LNCaP clone FGC (cell line): Measurements from ENCODE around the gene MBNL1.
"Not testable (repeated sequence)": the region's sequence is repeated elsewhere in the genome, so short reads cannot be mapped to it uniquely, and the experiment has no call there.

Source experiments
- DNase-seq: peaks from one replicate; pipeline ENCODE4 v3.0.0-alpha.2; 2011; ENCODE audit warnings: low read depth
- H3K4me3 ChIP-seq: 2 replicates; pipeline ENCODE4 v1.5.1; 2011; ENCODE audit warnings: mild to moderate bottlenecking, low read depth, low read length, control low read depth
- TF ChIP-seq, protein P1 (sequence below): IDR thresholded peaks from 2 replicates; pipeline ENCODE4 v1.5.1; 2012; ENCODE audit warnings: mild to moderate bottlenecking; ENCODE audit not compliant: control insufficient read depth, insufficient read depth; ENCODE audit errors: extremely low read depth

MBNL1 gene

DNA sequence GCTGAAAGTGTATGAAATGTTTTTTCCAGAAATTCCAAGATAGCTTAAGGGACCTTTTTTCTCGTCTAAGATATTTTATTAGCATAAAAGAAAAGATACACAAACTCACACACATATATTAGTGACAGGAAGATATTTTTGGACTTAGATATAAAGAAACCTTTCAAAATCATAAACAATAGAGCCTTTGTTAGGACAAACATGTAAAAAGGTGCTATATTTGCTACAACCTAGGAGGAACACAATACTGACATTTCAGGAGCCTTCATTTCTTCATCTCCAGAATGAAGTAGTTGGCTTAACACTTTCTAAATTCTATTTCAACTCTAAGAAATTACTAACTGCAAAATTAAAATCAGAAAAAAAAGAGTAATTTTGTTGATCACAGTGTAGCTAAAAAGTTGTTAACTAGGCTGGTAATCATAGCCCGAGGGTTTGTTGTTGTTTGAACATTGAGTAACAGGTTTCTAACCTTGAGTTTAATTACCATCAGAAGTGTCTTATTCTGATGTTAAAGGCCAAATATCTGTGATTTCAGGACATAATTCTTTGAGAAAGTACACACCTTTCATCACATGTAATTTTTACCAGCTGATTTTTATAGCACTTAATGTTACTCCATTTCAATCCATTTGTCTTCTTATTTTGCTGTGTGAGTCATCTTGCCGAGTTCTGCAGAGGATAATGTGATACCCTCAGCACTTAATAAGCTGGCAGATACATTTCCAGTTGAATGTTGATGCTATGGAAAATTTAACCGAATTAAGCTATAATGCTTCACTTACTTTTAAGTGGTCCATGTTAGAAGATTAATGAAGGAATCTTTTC lies 97.3 kb downstream of the MBNL1 start:
- DNase-seq: no peak
- no peak overlapping the region for H3K4me3 ChIP-seq
- TF ChIP-seq, protein P1, sequence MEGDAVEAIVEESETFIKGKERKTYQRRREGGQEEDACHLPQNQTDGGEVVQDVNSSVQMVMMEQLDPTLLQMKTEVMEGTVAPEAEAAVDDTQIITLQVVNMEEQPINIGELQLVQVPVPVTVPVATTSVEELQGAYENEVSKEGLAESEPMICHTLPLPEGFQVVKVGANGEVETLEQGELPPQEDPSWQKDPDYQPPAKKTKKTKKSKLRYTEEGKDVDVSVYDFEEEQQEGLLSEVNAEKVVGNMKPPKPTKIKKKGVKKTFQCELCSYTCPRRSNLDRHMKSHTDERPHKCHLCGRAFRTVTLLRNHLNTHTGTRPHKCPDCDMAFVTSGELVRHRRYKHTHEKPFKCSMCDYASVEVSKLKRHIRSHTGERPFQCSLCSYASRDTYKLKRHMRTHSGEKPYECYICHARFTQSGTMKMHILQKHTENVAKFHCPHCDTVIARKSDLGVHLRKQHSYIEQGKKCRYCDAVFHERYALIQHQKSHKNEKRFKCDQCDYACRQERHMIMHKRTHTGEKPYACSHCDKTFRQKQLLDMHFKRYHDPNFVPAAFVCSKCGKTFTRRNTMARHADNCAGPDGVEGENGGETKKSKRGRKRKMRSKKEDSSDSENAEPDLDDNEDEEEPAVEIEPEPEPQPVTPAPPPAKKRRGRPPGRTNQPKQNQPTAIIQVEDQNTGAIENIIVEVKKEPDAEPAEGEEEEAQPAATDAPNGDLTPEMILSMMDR: no peak

GRCh38 chr3:152367192-152367591 lies 98.5 kb downstream of the MBNL1 start:
- H3K4me3 ChIP-seq, DNase-seq: not testable (repeated sequence)

GRCh38 chr3:152372633-152373032 lies 103.9 kb downstream of the MBNL1 start:
- H3K4me3 ChIP-seq, DNase-seq: not testable (repeated sequence)

GRCh38 chr3:152373379-152373778 lies 104.7 kb downstream of the MBNL1 start:
- TF ChIP-seq, protein P1: no peak
- DNase-seq: no peak
- H3K4me3 ChIP-seq: no peak overlapping the region

DNA sequence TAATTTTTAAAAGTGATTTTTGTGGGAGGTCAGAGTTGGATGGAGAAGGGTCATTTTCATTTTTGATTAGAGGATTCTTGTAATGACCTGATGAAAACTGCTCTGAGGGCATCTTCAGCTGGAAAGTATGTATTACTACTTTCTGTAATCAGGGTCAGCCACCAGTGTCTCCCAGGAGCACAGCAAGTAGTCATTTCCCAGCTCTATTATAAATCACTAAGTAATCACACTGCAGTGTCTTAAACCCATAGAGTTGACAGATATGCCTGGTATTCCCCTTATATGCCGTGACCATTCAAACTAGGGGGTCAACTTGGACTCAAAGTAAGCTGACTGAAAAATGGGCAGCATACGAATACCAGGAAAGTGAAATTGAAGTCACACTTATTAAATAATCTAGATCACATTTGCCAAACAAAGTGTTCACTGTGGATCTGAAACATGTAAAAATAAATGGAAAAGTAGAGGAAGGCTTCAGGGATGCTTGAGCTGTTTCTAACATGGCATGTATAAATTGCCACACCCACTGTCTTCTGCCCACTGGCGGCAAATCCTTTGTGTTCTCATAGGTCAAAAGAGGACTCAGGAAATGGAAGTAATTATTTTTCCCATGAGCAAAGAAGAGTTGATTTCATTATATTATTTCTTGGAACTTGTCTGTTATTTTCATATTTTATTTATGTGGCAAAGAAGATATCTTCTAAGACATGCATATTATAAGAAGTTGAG lies 105.7 kb downstream of the MBNL1 start:
- DNase-seq: no peak
- TF ChIP-seq, protein P1: no peak
- no peak overlapping the region for H3K4me3 ChIP-seq

- TF ChIP-seq, protein P1: no peak
These were observed 106.8 kb downstream of the MBNL1 start for GRCh38 chr3:152375546-152375945.

GRCh38 chr3:152376351-152377183 lies 107.8 kb downstream of the MBNL1 start:
- H3K4me3 ChIP-seq: no peak overlapping the region
- no peak for DNase-seq

More at GRCh38 chr3:152375546-152375945, 106.8 kb downstream of the MBNL1 start:
- H3K4me3 ChIP-seq: no peak overlapping the region
- DNase-seq: no peak

More at GRCh38 chr3:152376351-152377183, 107.8 kb downstream of the MBNL1 start:
- TF ChIP-seq, protein P1: no peak
